GM04503 (cell line): ENCODE results near the gene SLC39A8.
"Not testable (repeated sequence)": the region's sequence is repeated elsewhere in the genome, so short reads cannot be mapped to it uniquely, and the experiment has no call there.

Source experiments
- DNase-seq: peaks from one replicate; pipeline ENCODE4 v3.0.0-alpha.2; 2012; ENCODE audit warnings: low read depth

Gene SLC39A8

DNA sequence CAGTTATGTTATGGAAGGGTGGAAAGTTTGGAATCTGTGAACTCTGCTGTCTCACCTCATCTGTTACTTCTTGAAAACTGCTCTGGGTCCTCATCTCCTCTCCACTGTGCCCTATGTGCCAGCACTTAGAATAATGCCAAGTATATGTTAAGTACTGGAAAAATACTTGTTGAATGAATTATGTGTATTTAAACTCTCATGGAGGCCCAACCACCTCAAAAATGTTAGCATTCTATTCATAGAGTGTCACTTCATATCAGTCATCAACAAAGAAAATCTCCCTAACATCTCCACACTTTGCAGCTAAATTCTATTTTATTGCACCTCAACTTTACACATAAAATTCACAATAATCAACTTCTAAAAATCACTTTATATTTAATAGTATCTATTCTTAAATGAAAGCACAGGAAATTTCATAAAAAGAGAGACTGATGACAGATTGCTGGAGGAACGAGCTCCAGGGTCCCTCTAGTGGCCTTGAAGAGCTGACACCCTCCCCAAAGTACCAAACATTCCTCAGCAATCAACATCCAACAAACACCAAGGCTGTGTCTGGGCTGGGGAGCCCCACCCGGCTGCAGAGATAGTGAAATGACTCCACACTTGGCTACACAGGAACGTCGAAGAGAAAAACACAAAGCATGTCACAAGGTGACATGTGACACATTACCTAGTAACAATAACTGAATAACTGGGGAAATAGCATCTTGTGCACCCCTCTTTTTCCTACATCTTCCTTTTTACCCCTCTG is 45.8 kb downstream of the SLC39A8 start:
- DNase-seq, result no peak

DNA sequence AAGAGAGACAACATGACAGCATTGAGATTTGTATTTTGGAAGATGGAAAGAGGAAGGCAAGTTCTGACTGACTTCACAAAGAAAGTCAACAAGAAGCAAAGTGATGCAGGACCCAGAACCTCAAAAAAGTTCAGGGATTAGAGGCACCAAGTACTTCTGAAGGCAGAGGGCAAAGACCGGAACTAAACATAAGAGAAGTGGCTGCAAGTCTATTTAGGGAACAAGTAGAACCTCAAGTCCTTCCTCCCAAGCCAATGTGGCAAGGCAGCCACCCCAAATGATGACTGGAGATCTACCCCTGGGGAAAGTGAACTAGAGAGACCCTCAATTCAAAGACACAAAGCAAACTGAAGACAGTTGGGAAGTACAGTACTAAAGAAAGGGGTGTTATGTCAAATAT is 46.6 kb downstream of the SLC39A8 start:
- no peak for DNase-seq

GRCh38 chr4:102295153-102295862 is 50.0 kb downstream of the SLC39A8 start:
- no peak for DNase-seq

- no peak for DNase-seq
These were observed 56.8 kb downstream of the SLC39A8 start for GRCh38 chr4:102288497-102288896.

GRCh38 chr4:102285831-102286230 is 59.5 kb downstream of the SLC39A8 start:
- DNase-seq, result no peak

- DNase-seq, result no peak
These were observed 64.0 kb downstream of the SLC39A8 start for GRCh38 chr4:102281171-102281839.

DNA sequence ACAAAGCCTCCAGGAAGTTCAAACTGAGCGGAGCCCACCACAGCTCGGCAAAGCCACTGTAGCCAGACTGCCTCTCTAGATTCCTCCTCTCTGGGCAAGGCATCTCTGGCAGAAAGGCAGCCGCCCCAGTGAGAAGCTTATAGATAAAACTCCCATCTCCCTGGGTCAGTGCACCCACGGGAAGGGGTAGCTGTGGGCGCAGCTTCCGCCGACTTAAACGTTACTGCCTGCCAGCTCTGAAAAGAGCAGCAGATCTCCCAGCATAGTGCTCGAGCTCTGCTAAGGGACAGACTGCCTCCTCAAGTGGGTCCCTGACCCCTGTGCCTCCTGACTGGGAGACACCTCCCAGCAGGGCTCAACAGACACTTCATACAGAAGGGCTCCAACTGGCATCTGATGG is 72.0 kb downstream of the SLC39A8 start:
- DNase-seq, result not testable (repeated sequence)

GRCh38 chr4:102272318-102272717 is 73.0 kb downstream of the SLC39A8 start:
- DNase-seq, result no peak

DNA sequence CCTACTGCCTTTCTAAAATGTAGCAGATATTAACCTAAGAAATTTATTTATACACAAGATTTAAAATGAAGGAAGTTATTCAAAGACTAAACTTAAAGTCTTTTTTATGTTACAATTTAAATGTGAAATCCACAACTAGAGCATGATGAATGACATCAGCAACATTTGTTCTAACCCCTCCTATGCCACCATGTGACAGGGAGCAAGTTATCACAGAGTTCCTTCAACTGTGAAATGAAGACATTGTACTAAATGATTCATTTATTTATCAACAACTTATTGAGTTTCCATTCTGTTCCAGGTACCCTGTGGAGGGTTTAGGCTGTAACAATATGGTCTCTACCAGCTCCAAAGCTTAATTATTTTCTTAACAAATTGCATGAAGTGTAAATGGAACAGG is 76.9 kb downstream of the SLC39A8 start:
- DNase-seq, result no peak

DNA sequence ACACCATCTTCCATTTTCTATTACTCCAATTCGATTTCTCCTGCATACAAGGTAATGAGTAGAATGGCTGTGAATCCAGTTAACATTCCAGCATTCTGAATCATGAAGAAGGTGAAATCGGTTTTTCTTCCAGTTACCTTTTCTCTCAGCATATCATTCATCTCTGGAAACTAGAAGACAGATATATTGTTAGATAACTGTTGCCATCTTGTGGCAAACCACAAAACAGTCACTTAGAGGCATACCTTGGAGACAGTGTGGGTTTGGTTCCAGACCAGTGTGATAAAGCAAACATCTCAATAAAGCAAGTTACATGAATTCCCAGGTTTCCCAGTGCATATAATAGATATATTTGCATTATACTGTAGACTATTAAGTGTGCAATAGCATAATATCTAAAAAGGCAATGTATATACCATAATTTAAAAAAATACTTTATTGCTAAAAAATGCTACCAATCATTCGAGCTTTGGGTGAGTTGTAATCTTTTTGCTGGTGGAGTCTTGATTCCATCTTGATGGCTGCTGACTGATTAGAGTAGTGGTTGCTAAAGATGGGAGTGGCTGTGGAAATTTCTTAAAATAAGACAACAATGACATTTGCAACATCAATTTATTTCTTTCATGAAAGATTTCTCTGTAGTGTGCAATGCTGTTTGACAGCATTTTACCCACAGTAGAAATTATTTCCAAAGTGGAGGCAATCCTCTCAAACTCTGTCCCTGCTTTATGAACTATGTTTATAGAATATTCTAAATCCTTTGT is 82.1 kb downstream of the SLC39A8 start:
- DNase-seq, result peak; percentile 1

DNA sequence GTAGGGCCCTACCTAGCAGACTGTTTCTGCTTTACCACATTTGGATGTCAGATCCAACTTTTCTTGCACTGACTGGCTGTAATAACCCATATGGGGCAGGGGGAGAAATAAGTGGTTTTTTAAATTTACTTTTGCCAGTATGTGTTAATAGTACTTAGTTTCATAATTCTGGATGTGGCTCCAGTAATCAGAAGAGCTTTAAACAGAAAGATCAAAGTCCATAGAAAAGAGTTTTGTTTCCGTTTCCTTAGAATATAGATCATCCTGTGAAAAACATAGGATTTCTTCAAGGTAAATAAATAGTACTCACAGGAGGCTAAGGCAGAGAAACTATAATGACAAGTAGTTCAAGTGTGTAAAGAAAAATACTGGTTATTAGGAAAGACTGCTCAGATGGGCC is 85.6 kb downstream of the SLC39A8 start:
- DNase-seq, result no peak

DNA sequence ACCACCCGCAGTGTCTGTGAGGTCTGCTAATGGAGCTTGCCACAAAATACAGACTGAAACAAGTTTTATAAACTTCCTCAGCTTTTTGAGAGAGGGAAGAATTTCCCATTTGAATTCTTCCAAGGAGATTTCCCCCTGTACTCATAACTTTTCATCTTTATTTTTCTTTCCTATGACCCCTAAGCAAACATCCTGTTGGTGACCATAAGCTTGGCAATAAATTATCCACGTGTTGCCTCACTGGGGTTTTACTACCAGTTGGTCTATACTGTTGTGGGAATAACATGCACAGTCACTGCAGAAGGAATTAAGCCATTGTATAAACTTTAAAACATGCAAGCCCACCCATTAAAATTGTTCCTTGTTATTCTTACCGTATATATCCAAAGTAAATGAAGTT is 86.2 kb downstream of the SLC39A8 start:
- DNase-seq, result no peak

GRCh38 chr4:102256321-102256720 is 89.0 kb downstream of the SLC39A8 start:
- DNase-seq, result no peak

- DNase-seq, result no peak
These were observed 91.4 kb downstream of the SLC39A8 start for GRCh38 chr4:102253860-102254259.

DNA sequence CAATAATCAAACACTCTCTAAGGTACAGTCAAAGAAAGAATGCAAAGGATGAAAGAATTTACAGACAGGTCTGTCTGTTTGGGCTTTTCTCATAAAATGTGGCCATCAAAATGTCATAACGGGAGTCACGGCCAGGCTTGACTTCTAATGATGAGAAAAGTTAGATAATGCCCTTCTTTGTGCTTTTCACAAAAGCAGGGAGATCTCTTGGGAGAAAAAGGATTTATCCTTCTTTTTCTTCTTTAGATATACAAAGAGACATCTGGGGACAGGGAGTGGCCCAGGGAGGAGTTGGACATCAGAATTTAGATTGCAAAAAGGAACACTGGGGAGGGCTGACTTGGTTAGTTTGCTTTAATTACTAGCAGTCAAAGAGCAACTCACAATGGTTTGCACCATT is 93.1 kb downstream of the SLC39A8 start:
- DNase-seq, result no peak

DNA sequence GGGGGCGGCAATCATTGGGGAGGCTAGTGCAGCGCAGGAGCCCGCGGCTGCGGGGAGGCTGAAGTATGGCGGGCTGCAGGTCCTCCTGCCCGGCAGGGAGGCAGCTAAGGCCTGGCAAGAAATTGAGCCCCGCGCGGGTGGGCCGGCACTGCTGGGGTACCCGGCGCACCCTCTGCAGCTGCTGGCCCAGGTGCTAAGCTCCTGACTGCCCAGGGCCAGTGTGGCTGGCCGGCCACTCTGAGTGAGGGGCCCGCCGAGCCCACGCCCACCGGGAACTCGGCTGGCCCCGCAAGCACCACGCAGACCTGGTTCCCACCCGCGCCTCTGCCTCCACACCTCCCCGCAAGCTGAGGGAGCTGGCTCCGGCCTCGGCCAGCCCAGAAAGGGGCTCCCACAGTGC is 94.9 kb downstream of the SLC39A8 start:
- DNase-seq, result no peak

DNA sequence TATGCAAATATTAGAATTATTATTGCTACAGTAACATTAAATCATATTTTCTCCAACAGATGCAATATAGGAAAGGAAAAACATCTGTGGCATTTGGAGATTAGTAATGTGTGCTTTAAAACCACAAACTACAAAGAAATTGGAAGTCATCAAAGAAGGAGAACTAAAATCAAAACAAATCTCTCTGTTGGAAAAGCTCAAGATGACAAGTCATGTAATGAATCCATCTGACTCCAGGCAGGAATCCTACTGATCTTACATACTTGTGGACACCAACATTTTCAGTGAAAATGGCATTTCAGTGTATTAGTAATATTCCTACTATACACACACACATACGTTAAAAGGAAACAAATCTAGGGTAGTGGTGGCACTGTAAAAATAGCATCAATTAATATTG is 98.2 kb downstream of the SLC39A8 start:
- no peak for DNase-seq

GRCh38 chr4:102246416-102246815 is 98.9 kb downstream of the SLC39A8 start:
- no peak for DNase-seq

- DNase-seq, result no peak
These were observed 100.3 kb downstream of the SLC39A8 start for GRCh38 chr4:102244878-102245535.

- DNase-seq, result not testable (repeated sequence)
These were observed 102.0 kb downstream of the SLC39A8 start for GRCh38 chr4:102243296-102243695.

DNA sequence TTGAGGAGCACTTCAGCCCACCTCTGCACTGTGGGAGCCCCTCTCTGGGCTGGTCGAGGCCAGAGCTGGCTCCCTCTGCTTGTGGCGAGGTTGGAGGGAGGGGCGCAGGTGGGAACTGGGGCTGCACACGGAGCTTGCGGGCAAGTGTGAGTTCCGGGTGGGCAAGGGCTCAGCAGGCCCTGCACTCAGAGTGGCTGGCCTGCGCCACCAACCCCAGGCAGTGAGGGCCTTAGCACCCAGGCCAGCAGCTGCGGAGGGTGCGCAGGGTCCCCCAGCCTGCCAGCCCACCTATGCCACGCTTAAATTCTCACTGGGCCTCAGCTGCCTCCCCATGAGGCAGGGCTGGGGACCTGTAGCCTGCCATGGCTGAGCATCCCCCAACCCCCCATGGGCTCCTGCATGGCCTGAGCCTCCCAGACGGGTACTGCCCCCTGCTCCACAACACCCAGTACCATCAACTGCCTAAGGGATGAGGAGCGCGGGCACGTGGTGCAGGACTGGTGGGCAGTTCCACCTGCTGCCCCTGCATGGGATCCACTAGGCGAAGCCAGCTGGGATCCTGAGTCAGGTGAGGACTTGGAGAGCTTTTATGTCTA is 110.9 kb downstream of the SLC39A8 start:
- no peak for DNase-seq
